HUES6 (cell line): Measurements from ENCODE around the gene SMCO3.
"Not testable (repeated sequence)": the region's sequence is repeated elsewhere in the genome, so short reads cannot be mapped to it uniquely, and the experiment has no call there.

Source experiments
- H3K27ac ChIP-seq: 2 replicates; pipeline ENCODE4 v1.7.0; 2013; ENCODE audit warnings: low read depth, mild to moderate bottlenecking, low read length, inconsistent platforms
- H3K27me3 ChIP-seq: 2 replicates; pipeline ENCODE4 v1.6.1; 2013; ENCODE audit warnings: low read length; ENCODE audit not compliant: control insufficient read depth, insufficient read depth
- H3K36me3 ChIP-seq: 2 replicates; pipeline ENCODE4 v1.6.1; 2013; ENCODE audit warnings: low read length; ENCODE audit not compliant: control insufficient read depth, insufficient read depth
- H3K4me1 ChIP-seq: 2 replicates; pipeline ENCODE4 v1.6.1; 2013; ENCODE audit warnings: low read length; ENCODE audit not compliant: control insufficient read depth, insufficient read depth
- H3K4me3 ChIP-seq: 2 replicates; pipeline ENCODE4 v1.5.1; 2013; ENCODE audit warnings: low read depth, low read length
- H3K9ac ChIP-seq: one replicate; pipeline ENCODE4 v1.6.1; 2013; ENCODE audit warnings: mild to moderate bottlenecking, low read length
- H3K9me3 ChIP-seq: 2 replicates; pipeline ENCODE4 v1.6.1; 2013; ENCODE audit warnings: low read depth, low read length; ENCODE audit not compliant: control insufficient read depth, insufficient read depth

SMCO3 gene

DNA sequence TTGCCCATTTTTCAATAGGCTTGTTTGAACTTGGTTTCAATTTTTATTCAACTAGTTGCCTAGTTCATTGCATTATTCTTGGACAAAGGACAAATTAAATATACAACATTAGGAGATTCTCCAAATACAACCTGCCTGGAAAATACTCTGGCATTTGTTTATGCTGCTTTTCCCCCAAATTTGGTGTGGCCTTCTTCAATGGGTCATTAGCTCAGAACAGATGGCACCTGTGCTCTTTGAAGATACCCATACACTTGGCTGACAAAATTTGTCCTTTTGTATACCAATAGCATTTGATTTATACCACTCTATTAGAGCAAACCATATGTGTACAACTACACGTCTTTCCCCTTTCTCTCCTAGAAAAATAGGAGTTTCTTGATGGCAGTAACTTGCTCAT is 46.4 kb downstream of the SMCO3 start:
- H3K9ac ChIP-seq: no peak overlapping the region

DNA sequence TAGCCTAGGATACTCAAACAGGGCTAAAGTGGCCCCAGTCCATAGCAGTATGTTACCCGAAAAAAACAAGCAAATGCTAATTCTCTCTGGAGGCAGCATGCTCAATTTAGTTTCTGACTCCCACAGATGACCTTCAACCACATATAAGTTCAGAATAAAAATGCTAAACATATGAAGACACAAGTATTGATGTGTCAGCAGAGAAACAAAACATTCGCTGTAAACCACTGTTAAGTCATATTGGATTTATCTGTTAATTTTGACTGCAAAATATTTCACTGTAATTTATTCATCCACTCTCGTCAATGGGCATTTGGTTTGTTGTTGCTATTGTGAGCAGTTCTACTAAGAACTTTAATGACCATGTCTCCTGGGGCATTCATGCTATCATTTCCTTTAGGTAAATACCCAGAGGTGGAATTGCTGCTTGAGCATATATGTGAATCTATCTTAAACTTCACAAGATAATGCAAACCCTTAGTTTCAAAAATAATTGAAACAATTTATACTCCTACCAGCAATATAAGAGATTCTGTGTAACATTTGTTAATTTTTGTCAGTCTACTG is 47.2 kb downstream of the SMCO3 start:
- no peak overlapping the region for H3K9ac ChIP-seq

More for the DNA sequence above, 46.4 kb downstream of the SMCO3 start:
- no peak overlapping the region for H3K4me3 ChIP-seq
- no peaks in the 10 kb centered on the region; the same call in 1 of the 2 replicates for H3K9me3 ChIP-seq
- no peak overlapping the region for H3K27ac ChIP-seq
- no peaks in the 10 kb centered on the region for H3K4me1 ChIP-seq
- H3K36me3 ChIP-seq: peaks cover 10% of the 10 kb centered on the region; the same call in 1 of the 2 replicates
- no peaks in the 10 kb centered on the region for H3K27me3 ChIP-seq

DNA sequence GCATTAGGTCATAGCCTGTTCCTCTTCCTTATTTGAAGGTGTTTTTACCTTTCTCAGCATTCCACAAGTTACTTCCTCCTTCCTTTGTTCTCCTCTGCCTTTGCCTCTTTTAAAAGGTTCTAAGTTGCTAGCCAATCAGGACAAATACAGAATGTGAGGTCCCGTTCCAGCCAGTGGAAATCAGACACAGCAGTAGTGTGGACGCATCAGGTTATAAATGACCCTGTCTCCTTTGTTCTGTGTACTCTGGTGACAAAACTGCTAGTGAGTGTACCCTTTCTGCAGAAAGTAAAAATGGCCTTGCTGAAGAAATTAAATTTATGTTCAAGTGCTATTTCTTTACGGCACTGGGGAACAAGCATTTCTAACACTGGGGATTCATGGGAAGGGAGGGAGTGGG is 48.0 kb downstream of the SMCO3 start:
- H3K4me3 ChIP-seq, H3K27ac ChIP-seq, H3K4me1 ChIP-seq, H3K9me3 ChIP-seq, H3K9ac ChIP-seq, H3K27me3 ChIP-seq: not testable (repeated sequence)
- H3K36me3 ChIP-seq: peaks cover 15% of the 10 kb centered on the region; the same call in 1 of the 2 replicates

More for the DNA sequence above, 47.2 kb downstream of the SMCO3 start:
- Histone ChIP-seq H3K4me3 (no peak overlapping the region), H3K4me1 (no peaks in the 10 kb centered on the region), H3K27ac (no peak overlapping the region), H3K9me3 (peaks cover 2% of the 10 kb centered on the region; the same call in 1 of the 2 replicates), H3K36me3 (peaks cover 15% of the 10 kb centered on the region; the same call in 1 of the 2 replicates), H3K27me3 (no peaks in the 10 kb centered on the region)

DNA sequence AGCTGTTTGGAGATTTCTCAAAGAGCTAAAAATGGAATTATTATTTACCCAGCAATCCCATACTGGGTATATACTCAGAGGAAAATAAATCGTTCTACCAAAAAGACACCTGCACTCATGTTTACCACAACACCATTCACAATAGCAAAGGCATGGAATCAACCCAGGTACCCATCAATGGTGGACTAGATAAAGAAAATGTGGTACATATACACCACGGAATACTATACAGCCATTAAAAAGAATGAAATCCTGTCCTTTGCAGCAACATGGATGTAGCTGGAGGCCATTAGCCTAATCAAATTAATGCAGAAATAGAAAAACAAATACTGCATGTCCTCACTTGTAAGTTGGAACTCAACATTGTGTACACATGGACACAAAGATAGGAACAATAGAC is 48.6 kb downstream of the SMCO3 start:
- Histone ChIP-seq H3K27me3 (no peaks in the 10 kb centered on the region), H3K27ac (no peak overlapping the region), H3K4me3 (no peak overlapping the region), H3K4me1 (no peaks in the 10 kb centered on the region), H3K9me3 (peaks cover 12% of the 10 kb centered on the region), H3K36me3 (peaks cover 15% of the 10 kb centered on the region; the same call in 1 of the 2 replicates), H3K9ac (no peak overlapping the region)

GRCh38 chr12:14759711-14760280 is 54.2 kb downstream of the SMCO3 start:
- H3K4me3 ChIP-seq, H3K27ac ChIP-seq: not testable (repeated sequence)

GRCh38 chr12:14756334-14757143 is 57.4 kb downstream of the SMCO3 start:
- Histone ChIP-seq H3K4me1 (no peaks in the 10 kb centered on the region; the same call in 1 of the 2 replicates), H3K9me3 (peaks cover 15% of the 10 kb centered on the region), H3K4me3 (no peak overlapping the region), H3K36me3 (no peaks in the 10 kb centered on the region; the same call in 1 of the 2 replicates), H3K27ac (no peak overlapping the region), H3K27me3 (no peaks in the 10 kb centered on the region), H3K9ac (no peak overlapping the region)

More at GRCh38 chr12:14759711-14760280, 54.2 kb downstream of the SMCO3 start:
- H3K36me3 ChIP-seq, H3K27me3 ChIP-seq, H3K4me1 ChIP-seq, H3K9ac ChIP-seq: not testable (repeated sequence)
- H3K9me3 ChIP-seq: peaks cover 17% of the 10 kb centered on the region
